ENCODE data around the gene ZNF93.

ZNF93 gene

GRCh38 chr19:19943848-19944582 lies 43.3 kb downstream of the ZNF93 start:
- DNase-seq (ENCODE audit: low spot score) (no peak), ATAC-seq (ENCODE audit: low read depth) (no peak)
- Histone ChIP-seq H3K4me1 (ENCODE audit: insufficient read depth, poor library complexity, severe bottlenecking) (no peaks in the 10 kb centered on the region), H3K4me3 (ENCODE audit: severe bottlenecking) (no peak overlapping the region), H3K27me3 (ENCODE audit: insufficient read depth, poor library complexity, severe bottlenecking) (no peaks in the 10 kb centered on the region), H3K9me3 (ENCODE audit: severe bottlenecking) (peaks cover 2% of the 10 kb centered on the region), H3K36me3 (ENCODE audit: low read depth) (no peaks in the 10 kb centered on the region), H3K27ac (ENCODE audit: poor library complexity, severe bottlenecking) (no peak overlapping the region)
- TF ChIP-seq, protein P1, sequence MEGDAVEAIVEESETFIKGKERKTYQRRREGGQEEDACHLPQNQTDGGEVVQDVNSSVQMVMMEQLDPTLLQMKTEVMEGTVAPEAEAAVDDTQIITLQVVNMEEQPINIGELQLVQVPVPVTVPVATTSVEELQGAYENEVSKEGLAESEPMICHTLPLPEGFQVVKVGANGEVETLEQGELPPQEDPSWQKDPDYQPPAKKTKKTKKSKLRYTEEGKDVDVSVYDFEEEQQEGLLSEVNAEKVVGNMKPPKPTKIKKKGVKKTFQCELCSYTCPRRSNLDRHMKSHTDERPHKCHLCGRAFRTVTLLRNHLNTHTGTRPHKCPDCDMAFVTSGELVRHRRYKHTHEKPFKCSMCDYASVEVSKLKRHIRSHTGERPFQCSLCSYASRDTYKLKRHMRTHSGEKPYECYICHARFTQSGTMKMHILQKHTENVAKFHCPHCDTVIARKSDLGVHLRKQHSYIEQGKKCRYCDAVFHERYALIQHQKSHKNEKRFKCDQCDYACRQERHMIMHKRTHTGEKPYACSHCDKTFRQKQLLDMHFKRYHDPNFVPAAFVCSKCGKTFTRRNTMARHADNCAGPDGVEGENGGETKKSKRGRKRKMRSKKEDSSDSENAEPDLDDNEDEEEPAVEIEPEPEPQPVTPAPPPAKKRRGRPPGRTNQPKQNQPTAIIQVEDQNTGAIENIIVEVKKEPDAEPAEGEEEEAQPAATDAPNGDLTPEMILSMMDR (IDR thresholded peaks at IDR 0.05; ENCODE audit: poor library complexity, severe bottlenecking): no peak

GRCh38 chr19:19944583-19944880 lies 43.8 kb downstream of the ZNF93 start:
- Histone ChIP-seq H3K9me3 (ENCODE audit: severe bottlenecking) (peaks cover 2% of the 10 kb centered on the region), H3K4me1 (ENCODE audit: insufficient read depth, poor library complexity, severe bottlenecking) (no peaks in the 10 kb centered on the region), H3K27me3 (ENCODE audit: insufficient read depth, poor library complexity, severe bottlenecking) (no peaks in the 10 kb centered on the region), H3K36me3 (ENCODE audit: low read depth) (no peaks in the 10 kb centered on the region), H3K4me3 (ENCODE audit: severe bottlenecking) (no peak overlapping the region), H3K27ac (ENCODE audit: poor library complexity, severe bottlenecking) (no peak overlapping the region)
- DNase-seq (ENCODE audit: low spot score) (no peak), ATAC-seq (ENCODE audit: low read depth) (no peak)
- TF ChIP-seq, protein P1 (IDR thresholded peaks at IDR 0.05; ENCODE audit: poor library complexity, severe bottlenecking): no peak

GRCh38 chr19:19946226-19946625 lies 45.5 kb downstream of the ZNF93 start:
- Histone ChIP-seq H3K27ac (ENCODE audit: poor library complexity, severe bottlenecking) (no peak overlapping the region), H3K4me1 (ENCODE audit: insufficient read depth, poor library complexity, severe bottlenecking) (no peaks in the 10 kb centered on the region), H3K9me3 (ENCODE audit: severe bottlenecking) (peaks cover 2% of the 10 kb centered on the region), H3K4me3 (ENCODE audit: severe bottlenecking) (no peak overlapping the region), H3K36me3 (ENCODE audit: low read depth) (no peaks in the 10 kb centered on the region), H3K27me3 (ENCODE audit: insufficient read depth, poor library complexity, severe bottlenecking) (no peaks in the 10 kb centered on the region)
- ATAC-seq (ENCODE audit: low read depth) (no peak), DNase-seq (ENCODE audit: low spot score) (no peak)
- TF ChIP-seq, protein P1 (IDR thresholded peaks at IDR 0.05; ENCODE audit: poor library complexity, severe bottlenecking): no peak

- Histone ChIP-seq H3K4me3 (ENCODE audit: severe bottlenecking) (no peak overlapping the region), H3K36me3 (ENCODE audit: low read depth) (no peaks in the 10 kb centered on the region), H3K27me3 (ENCODE audit: insufficient read depth, poor library complexity, severe bottlenecking) (no peaks in the 10 kb centered on the region), H3K27ac (ENCODE audit: poor library complexity, severe bottlenecking) (no peak overlapping the region), H3K4me1 (ENCODE audit: insufficient read depth, poor library complexity, severe bottlenecking) (no peaks in the 10 kb centered on the region), H3K9me3 (ENCODE audit: severe bottlenecking) (peaks cover 2% of the 10 kb centered on the region)
- TF ChIP-seq, protein P1 (IDR thresholded peaks at IDR 0.05; ENCODE audit: poor library complexity, severe bottlenecking): no peak
- no peak for ATAC-seq (ENCODE audit: low read depth)
- no peak for DNase-seq (ENCODE audit: low spot score)
Observed at GRCh38 chr19:19948800-19949199, 48.1 kb downstream of the ZNF93 start.

DNA sequence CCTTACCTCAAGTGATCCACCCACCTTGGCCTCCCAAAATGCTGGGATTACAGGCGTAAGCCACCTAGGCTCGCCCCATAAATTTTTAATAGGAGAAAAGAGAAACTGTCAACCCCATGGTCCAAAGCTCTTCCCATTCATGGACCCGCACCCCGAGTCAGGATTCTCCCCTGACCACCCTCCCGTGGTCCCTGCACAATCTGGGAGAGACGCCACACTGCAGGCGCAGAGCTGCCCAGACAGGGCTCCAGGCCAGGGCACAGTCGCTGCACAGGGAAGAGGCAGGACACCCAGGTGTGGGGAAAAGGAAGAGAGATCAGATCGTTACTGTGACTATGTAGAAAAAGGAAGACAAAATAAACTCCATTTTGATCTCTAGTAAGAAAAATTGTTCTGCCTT lies 54.5 kb downstream of the ZNF93 start:
- ATAC-seq (ENCODE audit: low read depth): no peak
- no peaks in the 10 kb centered on the region for H3K36me3 ChIP-seq (ENCODE audit: low read depth)
- no peak overlapping the region for H3K27ac ChIP-seq (ENCODE audit: poor library complexity, severe bottlenecking)
- H3K4me1 ChIP-seq (ENCODE audit: insufficient read depth, poor library complexity, severe bottlenecking): no peaks in the 10 kb centered on the region
- TF ChIP-seq, protein P1 (IDR thresholded peaks at IDR 0.05; ENCODE audit: poor library complexity, severe bottlenecking): no peak
- H3K9me3 ChIP-seq (ENCODE audit: severe bottlenecking): peaks cover 2% of the 10 kb centered on the region
- H3K4me3 ChIP-seq (ENCODE audit: severe bottlenecking): no peak overlapping the region
- no peaks in the 10 kb centered on the region for H3K27me3 ChIP-seq (ENCODE audit: insufficient read depth, poor library complexity, severe bottlenecking)
- DNase-seq (ENCODE audit: low spot score): no peak

Data from RWPE2 (cell line).